ACC112 (cell line): Measurements from ENCODE around the gene ITGA2.

Experiments
- H2AFZ ChIP-seq: fragments of 200-600 bp; sonication (generic); one replicate; pipeline ENCODE4 v1.6.0; 2017; ENCODE audit warnings: antibody characterized with exemption, low read length; ENCODE audit not compliant: unreplicated experiment
- H3K27ac ChIP-seq: fragments of 200-600 bp; sonication (generic); 2 replicates; pipeline ENCODE4 v1.5.1; 2014; ENCODE audit warnings: low read depth, mild to moderate bottlenecking, antibody characterized with exemption, low read length, moderate library complexity
- H3K27me3 ChIP-seq: fragments of 200-600 bp; sonication (generic); 2 replicates; pipeline ENCODE4 v1.6.1; 2014; ENCODE audit warnings: mild to moderate bottlenecking, antibody characterized with exemption, low read length, moderate library complexity, mixed read lengths; ENCODE audit not compliant: insufficient read depth
- H3K36me3 ChIP-seq: fragments of 200-600 bp; sonication (generic); 2 replicates; pipeline ENCODE4 v1.6.1; 2016; ENCODE audit warnings: mild to moderate bottlenecking, antibody characterized with exemption, low read length, moderate library complexity, mixed read lengths; ENCODE audit not compliant: insufficient read depth
- H3K4me1 ChIP-seq: fragments of 200-600 bp; sonication (generic); one replicate; pipeline ENCODE4 v1.6.1; 2016; ENCODE audit warnings: low read length, mixed read lengths; ENCODE audit not compliant: insufficient read depth, unreplicated experiment, control insufficient read depth
- H3K4me3 ChIP-seq: fragments of 200-600 bp; sonication (generic); 2 replicates; pipeline ENCODE4 v1.5.1; 2014; ENCODE audit warnings: mild to moderate bottlenecking, low read depth, low read length
- H3K79me2 ChIP-seq: fragments of 200-600 bp; sonication (generic); one replicate; pipeline ENCODE4 v1.6.0; 2016; ENCODE audit warnings: low read length; ENCODE audit not compliant: control insufficient read depth, unreplicated experiment, insufficient read depth

The ITGA2 gene

DNA sequence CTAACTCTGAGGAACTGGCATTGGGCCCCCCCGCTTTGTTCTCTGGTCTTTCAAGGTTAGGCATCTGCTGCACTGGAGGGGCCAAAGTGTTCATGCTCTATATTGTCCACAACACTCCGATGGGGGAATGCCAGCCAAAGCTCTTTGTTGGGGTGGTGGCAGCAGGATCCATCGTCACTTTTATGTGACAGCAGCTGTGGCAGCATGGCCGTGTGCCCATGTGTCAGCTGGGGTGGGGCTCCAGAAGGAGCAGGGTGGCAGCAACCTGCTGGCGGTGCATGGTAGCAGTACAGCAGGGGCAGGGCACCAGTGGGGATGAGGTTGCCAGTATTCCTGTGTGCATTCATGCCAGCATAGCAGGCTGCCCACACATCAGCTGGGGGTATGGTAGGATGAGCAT lies 28.2 kb downstream of the ITGA2 start:
- Histone ChIP-seq H3K36me3 (0 out of 2 replicates have a peak, but pooled peaks cover 3% of the 10 kb centered on the region), H3K27ac (no peak overlapping the region; the same call in 1 of the 2 replicates), H3K4me1 (peaks cover 30% of the 10 kb centered on the region), H3K79me2 (peaks cover 40% of the 10 kb centered on the region), H3K4me3 (no peak overlapping the region), H2AFZ (no peak overlapping the region), H3K27me3 (no peaks in the 10 kb centered on the region)

DNA sequence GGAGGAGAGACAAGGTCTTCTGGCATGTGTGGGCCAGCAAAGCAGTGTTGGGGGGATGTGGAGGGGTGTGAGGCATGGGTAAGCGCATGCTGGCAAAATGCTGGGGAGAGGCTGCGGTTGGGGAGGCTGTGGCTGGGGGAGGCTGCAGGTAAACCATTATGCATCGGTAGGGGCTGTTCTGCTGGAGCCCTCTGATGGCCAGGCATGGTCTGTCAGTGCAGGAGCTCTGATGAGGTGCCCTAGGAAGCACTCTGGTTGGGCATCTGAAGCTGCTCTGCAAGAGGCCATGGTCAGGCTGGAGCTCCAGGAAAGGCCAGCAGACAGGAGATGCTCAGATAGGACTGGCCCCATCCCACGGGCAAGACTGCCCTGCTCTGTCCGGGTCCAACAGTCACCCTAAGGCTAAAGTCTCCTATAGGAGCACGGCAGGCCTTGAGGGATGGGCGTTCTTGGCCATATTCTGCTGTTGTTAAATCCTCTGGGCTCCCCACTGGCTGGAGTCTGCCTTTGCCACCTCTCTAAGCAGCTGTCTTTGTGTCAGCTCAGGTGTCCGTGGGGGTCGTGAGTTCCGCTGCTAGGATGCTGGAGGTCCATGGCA lies 28.7 kb downstream of the ITGA2 start:
- Histone ChIP-seq H2AFZ (no peak overlapping the region), H3K79me2 (peaks cover 40% of the 10 kb centered on the region), H3K27ac (no peak overlapping the region)

DNA sequence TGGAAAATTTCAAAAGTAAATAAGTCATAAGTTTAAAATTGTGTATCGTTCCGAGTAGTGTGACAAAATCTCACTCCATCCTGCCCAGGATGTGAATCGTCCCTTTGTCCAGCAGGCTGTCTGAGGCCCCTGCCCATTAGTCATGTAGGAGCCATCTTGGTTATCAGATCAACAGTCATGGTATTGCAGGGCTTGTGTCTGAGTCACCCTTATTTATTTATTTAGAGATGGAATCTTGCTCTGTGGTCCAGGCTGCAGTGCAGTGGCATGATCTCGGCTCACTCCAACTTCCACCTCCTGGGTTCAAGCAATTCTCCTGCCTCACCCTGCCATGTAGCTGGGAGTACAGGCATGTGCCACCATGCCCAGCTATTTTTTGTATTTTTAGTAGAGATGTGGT lies 30.2 kb downstream of the ITGA2 start:
- H3K79me2 ChIP-seq: peaks cover 40% of the 10 kb centered on the region
- H3K4me1 ChIP-seq: peaks cover 44% of the 10 kb centered on the region
- H3K36me3 ChIP-seq: no peaks in the 10 kb centered on the region
- H3K27ac ChIP-seq: peak overlapping the region; percentile 71; the same call in 1 of the 2 replicates
- no peak overlapping the region for H2AFZ ChIP-seq
- no peaks in the 10 kb centered on the region for H3K27me3 ChIP-seq
- no peak overlapping the region for H3K4me3 ChIP-seq

More for the DNA sequence above, 28.7 kb downstream of the ITGA2 start:
- Histone ChIP-seq H3K4me1 (peaks cover 31% of the 10 kb centered on the region), H3K36me3 (0 out of 2 replicates have a peak, but pooled peaks cover 3% of the 10 kb centered on the region), H3K4me3 (no peak overlapping the region), H3K27me3 (no peaks in the 10 kb centered on the region)

DNA sequence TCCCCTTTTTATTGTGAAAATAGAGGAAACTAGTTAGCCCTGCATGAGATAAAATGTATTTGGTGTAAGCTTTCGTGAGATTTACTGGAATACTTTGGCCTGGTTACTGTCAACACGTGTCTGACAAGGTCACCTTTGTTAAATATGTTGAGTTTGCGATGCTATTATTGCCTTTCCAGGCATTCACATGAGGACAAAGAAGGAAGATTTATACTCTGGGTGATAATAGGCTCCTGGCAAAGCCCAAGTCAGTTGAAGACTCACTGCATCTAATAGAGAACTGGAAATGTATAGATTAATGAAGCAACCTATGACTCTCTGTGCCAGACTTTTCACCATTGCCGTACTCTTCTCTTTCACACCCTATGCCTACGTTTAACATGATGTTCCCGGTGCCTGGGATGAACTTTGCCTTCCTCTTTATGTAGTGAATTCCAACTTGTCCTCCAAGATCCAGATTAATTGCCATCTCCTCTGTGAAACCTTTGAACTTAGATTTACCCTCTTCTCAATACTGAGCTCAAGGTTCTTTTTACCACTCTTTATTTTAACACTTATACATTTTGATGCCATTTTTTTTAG lies 33.9 kb downstream of the ITGA2 start:
- Histone ChIP-seq H3K4me3 (no peak overlapping the region), H2AFZ (peak overlapping the region; percentile 17), H3K4me1 (peaks cover 51% of the 10 kb centered on the region), H3K79me2 (peaks cover 19% of the 10 kb centered on the region), H3K27ac (peak overlapping the region; percentile 88), H3K27me3 (no peaks in the 10 kb centered on the region), H3K36me3 (no peaks in the 10 kb centered on the region)

DNA sequence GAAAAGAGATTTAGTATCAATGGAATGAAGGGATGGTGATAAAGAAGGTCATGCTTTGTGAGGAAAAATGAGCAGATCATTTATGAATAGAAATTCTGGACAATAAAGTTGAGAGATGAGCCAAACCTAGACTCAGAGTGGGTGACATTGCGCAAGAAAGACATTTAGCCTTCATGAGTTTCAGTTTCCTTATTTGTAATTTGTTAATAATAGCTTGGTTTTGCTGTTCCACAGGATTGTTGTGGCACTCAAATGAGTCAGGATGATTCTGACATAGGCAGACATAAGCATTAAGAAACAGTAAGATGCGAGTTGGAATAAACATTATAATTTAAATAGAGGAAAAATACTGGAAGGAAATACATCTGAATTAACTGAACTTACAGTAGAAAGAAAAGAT lies 34.8 kb downstream of the ITGA2 start:
- Histone ChIP-seq H3K4me1 (peaks cover 59% of the 10 kb centered on the region), H3K27me3 (no peaks in the 10 kb centered on the region), H3K27ac (peak overlapping the region; percentile 88), H3K4me3 (peak overlapping the region; percentile 43; the same call in 1 of the 2 replicates), H3K36me3 (no peaks in the 10 kb centered on the region), H2AFZ (peak overlapping the region; percentile 26), H3K79me2 (peaks cover 15% of the 10 kb centered on the region)

DNA sequence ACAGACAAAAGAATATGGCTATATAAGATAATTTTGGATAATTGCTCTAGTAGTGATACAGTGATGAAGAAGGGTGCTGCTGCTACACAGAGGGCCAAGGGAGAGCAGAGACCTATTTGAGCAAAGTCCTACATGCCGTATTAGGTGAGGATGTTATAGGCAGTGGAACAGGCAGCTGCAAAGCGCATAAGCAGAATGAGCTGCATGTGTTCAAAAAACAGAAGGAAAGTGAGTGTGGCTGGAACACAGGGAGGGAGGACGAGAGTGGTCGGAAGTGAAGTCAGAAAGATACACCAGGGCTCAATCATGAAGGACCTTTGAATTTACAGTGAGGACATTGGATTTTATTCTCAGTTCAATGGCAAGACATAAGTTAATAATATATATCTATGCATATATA lies 35.4 kb downstream of the ITGA2 start:
- H2AFZ ChIP-seq: peak overlapping the region; percentile 79
- H3K79me2 ChIP-seq: peaks cover 15% of the 10 kb centered on the region
- no peaks in the 10 kb centered on the region for H3K36me3 ChIP-seq
- peak overlapping the region; percentile 43 for H3K4me3 ChIP-seq
- peak overlapping the region; percentile 88 for H3K27ac ChIP-seq
- H3K27me3 ChIP-seq: no peaks in the 10 kb centered on the region
- H3K4me1 ChIP-seq: peaks cover 62% of the 10 kb centered on the region

DNA sequence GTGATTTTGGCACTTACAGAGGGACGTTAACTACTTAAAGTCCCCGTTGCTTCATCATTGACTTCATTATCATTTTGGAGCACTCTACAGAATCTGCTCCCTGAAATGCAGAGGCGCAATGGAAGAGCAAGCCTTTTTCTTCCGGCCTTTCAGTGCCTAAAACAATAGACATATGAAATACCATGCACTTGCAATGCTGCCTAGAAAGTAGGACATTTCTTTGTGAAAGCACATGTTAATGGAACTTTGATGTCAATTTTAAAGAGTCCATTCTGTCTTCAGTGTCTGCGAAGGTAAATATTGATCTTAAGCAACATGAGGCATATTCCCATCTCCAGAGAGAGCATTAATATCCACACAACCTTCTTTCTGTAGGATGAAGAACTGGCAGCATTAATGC lies 36.3 kb downstream of the ITGA2 start:
- Histone ChIP-seq H2AFZ (no peak overlapping the region), H3K36me3 (no peaks in the 10 kb centered on the region), H3K27ac (0 out of 2 replicates have a peak overlapping the region, but pooled peaks have one; percentile 88), H3K4me1 (peaks cover 66% of the 10 kb centered on the region), H3K4me3 (no peak overlapping the region), H3K79me2 (peaks cover 13% of the 10 kb centered on the region), H3K27me3 (no peaks in the 10 kb centered on the region)

DNA sequence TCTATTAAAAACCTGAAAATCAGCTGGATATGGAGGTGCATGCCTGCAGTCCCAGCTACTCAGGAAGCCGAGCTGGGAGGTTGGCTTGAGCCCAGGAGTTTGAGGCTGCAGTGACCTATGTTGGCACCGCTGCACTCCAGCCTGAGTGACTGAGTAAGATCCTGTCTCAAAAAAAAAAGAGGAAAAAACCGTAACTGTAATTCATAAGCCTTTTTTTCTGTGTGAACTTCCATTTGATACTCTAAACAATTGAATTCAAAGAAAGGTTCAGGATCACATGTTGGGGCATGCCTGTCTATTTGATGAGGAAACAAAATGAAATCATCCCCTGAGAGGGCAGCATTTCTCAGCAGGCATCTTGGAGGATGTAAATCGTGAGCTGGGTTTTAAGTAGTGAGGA lies 38.8 kb downstream of the ITGA2 start:
- Histone ChIP-seq H3K36me3 (no peaks in the 10 kb centered on the region), H3K27me3 (no peaks in the 10 kb centered on the region), H2AFZ (peak overlapping the region; percentile 11), H3K4me1 (peaks cover 87% of the 10 kb centered on the region), H3K79me2 (peaks cover 6% of the 10 kb centered on the region), H3K4me3 (no peak overlapping the region; the same call in 1 of the 2 replicates), H3K27ac (peak overlapping the region; percentile 82)

DNA sequence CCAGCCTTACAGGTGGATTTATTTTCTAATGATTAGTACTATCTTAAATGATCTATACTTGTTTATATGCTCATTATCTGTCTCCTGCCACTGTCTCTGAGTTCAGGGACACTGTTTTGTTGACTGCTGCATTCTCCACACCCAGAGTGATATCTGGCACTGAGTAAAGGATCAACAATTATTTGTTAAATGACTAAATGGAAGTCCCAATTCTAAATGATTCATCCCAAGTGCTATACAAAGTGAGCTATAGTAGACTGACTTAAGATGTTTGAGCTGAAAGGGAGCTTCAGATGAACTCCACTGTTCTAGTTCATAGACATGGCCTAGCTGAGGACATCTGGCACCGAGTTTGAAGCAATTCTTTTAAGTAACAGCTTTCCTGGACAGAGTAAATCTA lies 40.5 kb downstream of the ITGA2 start:
- Histone ChIP-seq H3K27me3 (no peaks in the 10 kb centered on the region), H3K4me1 (peaks cover 76% of the 10 kb centered on the region), H3K27ac (peak overlapping the region; percentile 89; the same call in 1 of the 2 replicates), H3K79me2 (peaks cover 6% of the 10 kb centered on the region), H3K4me3 (no peak overlapping the region), H3K36me3 (no peaks in the 10 kb centered on the region), H2AFZ (no peak overlapping the region)

DNA sequence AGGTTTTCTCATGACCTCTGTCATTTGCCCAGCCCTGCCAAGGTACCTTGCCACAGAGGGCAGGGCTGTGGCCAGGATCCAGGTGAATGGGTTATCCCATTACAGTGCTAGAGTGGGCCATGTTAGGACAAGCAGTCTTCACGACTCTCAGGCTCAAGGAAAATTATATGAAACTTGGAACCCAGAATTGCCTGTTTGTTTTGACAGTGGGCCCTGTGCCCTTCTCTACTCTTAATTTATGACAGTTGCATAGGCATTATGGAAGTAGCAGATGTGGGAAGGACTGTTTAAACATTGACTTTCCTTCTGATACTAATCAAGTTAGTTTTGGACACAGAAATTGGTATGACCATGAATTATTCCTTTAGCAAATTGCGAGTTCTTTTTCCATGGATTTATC lies 41.7 kb downstream of the ITGA2 start:
- Histone ChIP-seq H3K36me3 (no peaks in the 10 kb centered on the region), H3K4me1 (peaks cover 65% of the 10 kb centered on the region), H3K4me3 (no peak overlapping the region), H3K79me2 (no peaks in the 10 kb centered on the region), H3K27ac (peak overlapping the region; percentile 89), H2AFZ (no peak overlapping the region), H3K27me3 (no peaks in the 10 kb centered on the region)

DNA sequence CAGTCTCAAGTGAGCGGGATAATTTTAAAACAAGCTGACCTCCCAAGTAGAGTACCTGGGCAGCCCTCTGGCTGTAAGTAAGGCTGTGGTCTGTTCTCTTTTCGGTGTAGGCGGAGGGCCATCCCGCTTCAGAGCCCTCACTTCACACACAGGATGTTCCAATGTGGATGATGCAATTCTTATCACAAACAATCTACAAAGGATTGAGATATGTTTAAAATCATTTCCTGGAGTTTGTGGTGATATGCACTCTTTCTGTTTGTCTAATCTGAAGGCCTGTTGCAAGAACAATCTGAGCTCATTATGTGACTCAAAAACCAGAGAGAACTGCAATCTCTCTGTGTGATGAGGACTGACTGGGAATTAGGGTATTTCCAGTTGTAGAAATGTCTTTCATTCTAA lies 42.5 kb downstream of the ITGA2 start:
- no peaks in the 10 kb centered on the region for H3K36me3 ChIP-seq

More for the DNA sequence above, 42.5 kb downstream of the ITGA2 start:
- Histone ChIP-seq H3K4me1 (peaks cover 69% of the 10 kb centered on the region), H3K4me3 (peak overlapping the region; percentile 18; the same call in 1 of the 2 replicates), H3K27ac (peak overlapping the region; percentile 89), H3K79me2 (no peaks in the 10 kb centered on the region), H2AFZ (peak overlapping the region; percentile 43), H3K27me3 (no peaks in the 10 kb centered on the region)
